Adrenal gland (tissue), 12 donors: ENCODE data around the gene SORBS1. TPM values are rescaled to one million over a fixed set of nuclear protein-coding genes. Genes with fewer than 3 reads are reported as not detected.

ENCODE experiments used
- DNase-seq, 7 donors: peaks; one replicate each; pipeline ENCODE4 v3.0.0-alpha.2; 2019 to 2020
- H3K27ac ChIP-seq, 5 donors: fragments of 200-600 bp; sonication (generic) in 4 of 5; 1 replicate in 3 of 5; 2 replicates in 2 of 5; pipeline versions ENCODE4 v1.5.1 to v1.8.0; 2016 to 2020; ENCODE audit warnings: mild to moderate bottlenecking in 1 of 5
- H3K27me3 ChIP-seq: fragments of 200-600 bp; 2 replicates; pipeline ENCODE4 v1.8.0; 2021
- H3K36me3 ChIP-seq, 2 donors: fragments of 200-600 bp; replicated peaks in 1 of 2; 1 replicate in 1 of 2; 2 replicates in 1 of 2; pipeline versions ENCODE4 v1.5.1 to v1.8.0; 2018 to 2022
- H3K4me1 ChIP-seq, 2 donors: fragments of 200-600 bp; replicated peaks in 1 of 2; 1 replicate in 1 of 2; 2 replicates in 1 of 2; pipeline versions ENCODE4 v1.5.1 to v1.8.0; 2018 to 2021
- H3K4me3 ChIP-seq, 4 donors: fragments of 200-600 bp; sonication (generic) in 3 of 4; one replicate each; pipeline ENCODE4 v1.5.1; 2016 to 2018
- H3K9me3 ChIP-seq, 3 donors: fragments of 200-600 bp; sonication (generic) in 1 of 3; replicated peaks in 1 of 3; 1 replicate in 2 of 3; 2 replicates in 1 of 3; pipeline versions ENCODE4 v1.5.1 to v1.8.0; 2016 to 2021
- CTCF ChIP-seq, 6 experiments: fragments of 450-650 bp in 4 of 6; fragments of 200-600 bp in 2 of 6; sonication (generic) in 1 of 6; IDR thresholded peaks; 1 replicate in 5 of 6; 2 replicates in 1 of 6; pipeline versions ENCODE4 v1.5.1 to v1.8.0; 2016 to 2021; ENCODE audit warnings: antibody characterized with exemption in 6 of 6, mild to moderate bottlenecking in 2 of 6, moderate library complexity in 1 of 6
- POLR2A ChIP-seq, 2 donors: fragments of 450-650 bp; IDR thresholded peaks; one replicate each; pipeline ENCODE4 v1.6.1; 2017; ENCODE audit warnings: antibody characterized with exemption in 2 of 2, mild to moderate bottlenecking in 2 of 2, moderate library complexity in 1 of 2
- WGBS, 4 donors: extraction: QIAGEN DNeasy Blood & Tissue Kit in 2 of 4; methylation state at CpG; one replicate each; pipeline versions ENCODE4 v1.1.5 to v1.1.7; 2013 to 2017; 5-methylcytosine and 5-hydroxymethylcytosine counted together
- intact Hi-C, 2 donors: fragments of 100-400 bp; cut with DNase I; formaldehyde crosslinking; loops; one replicate each; pipeline versions ENCODE4 v1.14.1 to v1.15.0; 2022 to 2023
- polyA plus RNA-seq, 3 donors: library from polyadenylated mRNA; stranded (reverse); fragments of 200-250 nt in 2 of 3; fragments of 350-450 nt in 1 of 3; fragmentation: Illumina TruSeq in 1 of 3; extraction: RNeasy Lipid Tissue Mini Kit (QIAGEN cat#74804) in 1 of 3; gene quantifications; one replicate each; pipeline ENCODE4 v1.2.3, GENCODE V29; 2013 to 2014
- total RNA-seq, 9 donors: library from RNA; depleted of rRNA in 4 of 9; stranded (reverse); fragments of >200 nt in 4 of 9; fragments of 120-200 nt in 1 of 9; fragmentation: NEBNext Ultra II Directional in 1 of 9; extraction: Animal tissue kit (Norgen Biotek cat#: 25700) in 1 of 9; gene quantifications; one replicate each; pipeline versions ENCODE4 v1.1.0 to v1.2.4, GENCODE V29; 2013 to 2023
- donor health status: healthy with polysubstance abuse.
- donor health status: Bipolar disorder and iron deficiency.
- donor health status: DM: yes; HTN: yes; CAD: no.
- donor health status: DM: no; HTN: no; CAD: no.
- donor health status: DM: no; HTN: no; CAD: no.
- donor health status: DM: yes; HTN: yes; CAD: no.

SORBS1 gene
- total and polyA plus RNA-seq, 12 donors = 9.5 to 43.4 (median 19.0) TPM

GRCh38 chr10:95382174-95382573, 179.0 kb downstream of the SORBS1 start:
- intact Hi-C loops = no loop called here
- no peak overlapping the region for H3K27ac ChIP-seq
- TF ChIP-seq CTCF (IDR thresholded peaks at IDR 0.05) = no peak
- TF ChIP-seq POLR2A (IDR thresholded peaks at IDR 0.05) = no peak
- H3K27me3 ChIP-seq = no peaks in the 10 kb centered on the region
- no peaks in the 10 kb centered on the region for H3K36me3 ChIP-seq
- no peak for DNase-seq
- peaks cover 0 to 4% of the 10 kb centered on the region in 2 donors for H3K4me1 ChIP-seq
- H3K9me3 ChIP-seq = no peaks in the 10 kb centered on the region
- H3K4me3 ChIP-seq = no peak overlapping the region

GRCh38 chr10:95377950-95378349, 183.2 kb downstream of the SORBS1 start:
- 46 to 64% (median 58%) methylated on average over 2 of the region's 2 CpGs for WGBS, 4 donors
- Histone ChIP-seq H3K4me3 (no peak overlapping the region), H3K27ac (no peak overlapping the region), H3K36me3 (no peaks in the 10 kb centered on the region), H3K4me1 (peaks cover 0 to under 1% of the 10 kb centered on the region in 2 donors), H3K9me3 (no peaks in the 10 kb centered on the region), H3K27me3 (no peaks in the 10 kb centered on the region)
- intact Hi-C loops = loop anchor here in 1 of 2 donors (10.0 kb wide), 1 partner anchor 57 kb away; no protein-coding TSS in a partner anchor
- no peak for TF ChIP-seq CTCF (IDR thresholded peaks at IDR 0.05)
- TF ChIP-seq POLR2A (IDR thresholded peaks at IDR 0.05) = no peak
- DNase-seq = no peak

GRCh38 chr10:95375418-95375817, 185.8 kb downstream of the SORBS1 start:
- Histone ChIP-seq H3K4me1 (no peaks in the 10 kb centered on the region), H3K27me3 (no peaks in the 10 kb centered on the region), H3K9me3 (no peaks in the 10 kb centered on the region), H3K36me3 (no peaks in the 10 kb centered on the region), H3K27ac (no peak overlapping the region), H3K4me3 (no peak overlapping the region)
- WGBS, 4 donors = 73 to 86% (median 79%) methylated on average over 1 of the region's 1 CpG
- TF ChIP-seq POLR2A (IDR thresholded peaks at IDR 0.05) (no peak), CTCF (IDR thresholded peaks at IDR 0.05) (no peak)
- no peak for DNase-seq
- intact Hi-C loops = loop anchor here in 1 of 2 donors (10.0 kb wide), 1 partner anchor 59 kb away; no protein-coding TSS in a partner anchor

GRCh38 chr10:95374597-95375209, 186.5 kb downstream of the SORBS1 start:
- TF ChIP-seq CTCF (IDR thresholded peaks at IDR 0.05) (peak; percentile 75 to 96 (median 94)), POLR2A (IDR thresholded peaks at IDR 0.05) (no peak)
- no peaks in the 10 kb centered on the region for H3K9me3 ChIP-seq
- WGBS, 4 donors = 11 to 15% (median 12%) methylated on average over 5 of the region's 5 CpGs
- H3K27me3 ChIP-seq = no peaks in the 10 kb centered on the region
- no peaks in the 10 kb centered on the region for H3K36me3 ChIP-seq
- H3K4me1 ChIP-seq = no peaks in the 10 kb centered on the region
- DNase-seq = peak; percentile 76 to 89 (median 83)
- H3K4me3 ChIP-seq = no peak overlapping the region
- intact Hi-C loops = loop anchor here (5.0 to 10.0 kb wide), 2 partner anchors 60 to 228 kb away; no protein-coding TSS in a partner anchor
- H3K27ac ChIP-seq = no peak overlapping the region
